Neural progenitor cell (in vitro differentiated cells): Measurements from ENCODE around the gene TMEM60. TPM values are rescaled to one million over a fixed set of nuclear protein-coding genes. Genes with fewer than 3 reads are reported as not detected.

Experiments
- DNase-seq: peaks from one replicate; pipeline ENCODE4 v3.0.0-alpha.2; 2016; ENCODE audit warnings: low spot score
- H2AFZ ChIP-seq: fragments of 200-600 bp; sonication (generic); replicated peaks from 2 replicates; pipeline ENCODE4 v1.6.1; 2016; ENCODE audit warnings: antibody characterized with exemption
- H3F3A ChIP-seq: fragments of 200-600 bp; sonication (generic); 2 replicates; pipeline ENCODE4 v1.6.1; 2016; ENCODE audit warnings: antibody characterized with exemption, low read depth
- H3K27ac ChIP-seq: fragments of 200-600 bp; sonication (generic); 2 replicates; pipeline ENCODE4 v1.5.1; 2016; ENCODE audit warnings: mild to moderate bottlenecking
- H3K27me3 ChIP-seq: fragments of 200-600 bp; sonication (generic); 2 replicates; pipeline ENCODE4 v1.6.1; 2016; ENCODE audit warnings: mild to moderate bottlenecking, moderate library complexity
- H3K36me3 ChIP-seq: fragments of 200-600 bp; sonication (generic); 2 replicates; pipeline ENCODE4 v1.5.1; 2016
- H3K4me1 ChIP-seq: fragments of 200-600 bp; sonication (generic); 2 replicates; pipeline ENCODE4 v1.6.1; 2016; ENCODE audit warnings: mixed run types
- H3K4me2 ChIP-seq: fragments of 200-600 bp; sonication (generic); 2 replicates; pipeline ENCODE4 v1.6.1; 2016
- H3K4me3 ChIP-seq: fragments of 200-600 bp; sonication (generic); 2 replicates; pipeline ENCODE4 v1.5.1; 2016
- H3K79me2 ChIP-seq: fragments of 200-600 bp; sonication (generic); 2 replicates; pipeline ENCODE4 v1.6.1; 2016; ENCODE audit warnings: low read depth
- H3K9ac ChIP-seq: fragments of 200-600 bp; sonication (generic); 2 replicates; pipeline ENCODE4 v1.6.1; 2016
- H3K9me3 ChIP-seq: fragments of 200-600 bp; sonication (generic); 2 replicates; pipeline ENCODE4 v1.5.1; 2016; ENCODE audit warnings: low read depth
- H4K20me1 ChIP-seq: fragments of 200-600 bp; sonication (generic); 2 replicates; pipeline ENCODE4 v1.6.1; 2016; ENCODE audit warnings: low read depth
- H3K27ac Mint-ChIP-seq: 3 replicates; pipeline ENCODE4 v1.8.0; 2021; ENCODE audit warnings: mixed read lengths
- H3K27me3 Mint-ChIP-seq: 2 replicates; pipeline ENCODE4 v1.8.0; 2022; ENCODE audit warnings: low read depth, mild to moderate bottlenecking, inconsistent platforms, moderate library complexity, mixed read lengths; ENCODE audit not compliant: insufficient read depth
- H3K36me3 Mint-ChIP-seq: 3 replicates; pipeline ENCODE4 v1.8.0; 2021; ENCODE audit warnings: mixed read lengths
- H3K4me1 Mint-ChIP-seq: 3 replicates; pipeline ENCODE4 v1.8.0; 2021; ENCODE audit warnings: mixed read lengths
- H3K4me3 Mint-ChIP-seq: 3 replicates; pipeline ENCODE4 v1.8.0; 2021; ENCODE audit warnings: mild to moderate bottlenecking, moderate library complexity, mixed read lengths
- H3K9me3 Mint-ChIP-seq: 3 replicates; pipeline ENCODE4 v1.8.0; 2020; ENCODE audit warnings: mixed read lengths
- CTCF ChIP-seq: fragments of 200-600 bp; sonication (generic); IDR thresholded peaks from 2 replicates; pipeline ENCODE4 v1.5.1; 2017; ENCODE audit warnings: antibody characterized with exemption, mild to moderate bottlenecking
- EZH2 ChIP-seq: fragments of 200-600 bp; sonication (generic); IDR thresholded peaks from 2 replicates; pipeline ENCODE4 v1.6.1; 2017; ENCODE audit warnings: antibody characterized with exemption, mild to moderate bottlenecking, moderate library complexity
- EZH2phosphoT487 ChIP-seq: fragments of 200-600 bp; sonication (generic); IDR thresholded peaks from 2 replicates; pipeline ENCODE4 v1.6.1; 2017; ENCODE audit warnings: antibody characterized with exemption
- total RNA-seq: library from RNA; depleted of rRNA; stranded (reverse); fragments of >200 nt; gene quantifications from 2 replicates; pipeline ENCODE4 v1.2.3, GENCODE V29; 2015; ENCODE audit warnings: low replicate concordance

Gene TMEM60
- total RNA-seq, 1 donor from 2014 or later: 42.8 TPM

- Histone ChIP-seq H3K4me2 (no peak overlapping the region), H3K4me1 (peaks cover 5% of the 10 kb centered on the region), H3K9ac (no peak overlapping the region), H4K20me1 (no peaks in the 10 kb centered on the region), H2AFZ (no peak overlapping the region), H3K79me2 (peaks cover 84% of the 10 kb centered on the region), H3K4me3 (no peak overlapping the region), H3K9me3 (peaks cover 8% of the 10 kb centered on the region), H3F3A (peaks cover 17% of the 10 kb centered on the region), H3K27ac (no peak overlapping the region), H3K36me3 (no peaks in the 10 kb centered on the region), H3K27me3 (no peaks in the 10 kb centered on the region)
- Mint-ChIP-seq H3K27me3 (no peaks in the 10 kb centered on the region), H3K36me3 (peaks cover 18% of the 10 kb centered on the region), H3K4me1 (peaks cover 12% of the 10 kb centered on the region), H3K9me3 (peaks cover 35% of the 10 kb centered on the region), H3K4me3 (no peak overlapping the region), H3K27ac (no peak overlapping the region)
- no peak for DNase-seq
- TF ChIP-seq EZH2 (no peak), CTCF (no peak), EZH2phosphoT487 (no peak)
These were observed 4.5 kb upstream of the TMEM60 start for GRCh38 chr7:77802557-77803405.

GRCh38 chr7:77800730-77801129, 2.5 kb upstream of the TMEM60 start:
- Histone ChIP-seq H3K36me3 (no peaks in the 10 kb centered on the region), H3K27me3 (no peaks in the 10 kb centered on the region), H3K4me3 (no peak overlapping the region), H2AFZ (no peak overlapping the region), H3F3A (peaks cover 19% of the 10 kb centered on the region), H3K27ac (no peak overlapping the region), H3K4me2 (no peak overlapping the region), H3K9ac (no peak overlapping the region), H4K20me1 (peaks cover 6% of the 10 kb centered on the region), H3K79me2 (peaks cover 84% of the 10 kb centered on the region), H3K9me3 (peaks cover 6% of the 10 kb centered on the region), H3K4me1 (peaks cover 13% of the 10 kb centered on the region)
- Mint-ChIP-seq H3K9me3 (peaks cover 17% of the 10 kb centered on the region), H3K27me3 (no peaks in the 10 kb centered on the region), H3K27ac (no peak overlapping the region), H3K36me3 (peaks cover 13% of the 10 kb centered on the region), H3K4me3 (no peak overlapping the region), H3K4me1 (peaks cover 26% of the 10 kb centered on the region)
- TF ChIP-seq CTCF (no peak), EZH2phosphoT487 (no peak), EZH2 (no peak)
- DNase-seq: no peak

- H3K27me3 ChIP-seq: no peaks in the 10 kb centered on the region
- H3K4me3 Mint-ChIP-seq: peak overlapping the region; percentile 98
- H3K4me1 Mint-ChIP-seq: peaks cover 26% of the 10 kb centered on the region
- peaks cover 11% of the 10 kb centered on the region for H3K9me3 Mint-ChIP-seq
- H4K20me1 ChIP-seq: peaks cover 6% of the 10 kb centered on the region
- H3K27me3 Mint-ChIP-seq: no peaks in the 10 kb centered on the region
- H3K27ac Mint-ChIP-seq: peak overlapping the region; percentile 33
- H3K4me2 ChIP-seq: peak overlapping the region; percentile 84
- no peak overlapping the region for H3K9ac ChIP-seq
- H3K36me3 Mint-ChIP-seq: peaks cover 10% of the 10 kb centered on the region
- H2AFZ ChIP-seq: no peak overlapping the region
- peaks cover 84% of the 10 kb centered on the region for H3K79me2 ChIP-seq
- peak overlapping the region; percentile 85 for H3K4me3 ChIP-seq
- H3K36me3 ChIP-seq: no peaks in the 10 kb centered on the region
- H3F3A ChIP-seq: peaks cover 19% of the 10 kb centered on the region
- no peak for DNase-seq
- no peak overlapping the region for H3K27ac ChIP-seq
- H3K9me3 ChIP-seq: peaks cover under 1% of the 10 kb centered on the region
- H3K4me1 ChIP-seq: peaks cover 13% of the 10 kb centered on the region
- no peak for TF ChIP-seq EZH2phosphoT487
- TF ChIP-seq EZH2: no peak
- TF ChIP-seq CTCF: no peak
These were observed 1.9 kb upstream of the TMEM60 start for GRCh38 chr7:77800158-77800557.
